Measurements from ENCODE around the gene MYCBP. TPM values are rescaled to one million over a fixed set of nuclear protein-coding genes. Genes with fewer than 3 reads are reported as not detected.

The MYCBP gene
- total RNA-seq, 1 donor from 2014 or later = 21.6 TPM

GRCh38 chr1:38867208-38867607 is 5.9 kb downstream of the MYCBP start:
- H3K27ac ChIP-seq = no peak overlapping the region
- DNase-seq (no peak), ATAC-seq (no peak)
- TF ChIP-seq CTCF (IDR thresholded peaks at IDR 0.05) = no peak
- H3K4me3 ChIP-seq = no peak overlapping the region
- peaks cover 8% of the 10 kb centered on the region for H3K4me1 ChIP-seq
- H3K36me3 ChIP-seq = peaks cover 8% of the 10 kb centered on the region
- H3K27me3 ChIP-seq (ENCODE audit: low read depth) = no peaks in the 10 kb centered on the region
- no peaks in the 10 kb centered on the region for H3K9me3 ChIP-seq
- intact Hi-C loops (cut with DNase I) = no loop called here

GRCh38 chr1:38865112-38865715 is 7.9 kb downstream of the MYCBP start:
- Histone ChIP-seq H3K36me3 (peaks cover 8% of the 10 kb centered on the region), H3K4me1 (peaks cover 19% of the 10 kb centered on the region), H3K27me3 (ENCODE audit: low read depth) (no peaks in the 10 kb centered on the region), H3K27ac (no peak overlapping the region), H3K4me3 (no peak overlapping the region), H3K9me3 (no peaks in the 10 kb centered on the region)
- DNase-seq (no peak), ATAC-seq (peak in 1 of 2 donors; percentile 43)
- TF ChIP-seq CTCF (IDR thresholded peaks at IDR 0.05) = no peak
- intact Hi-C loops (cut with DNase I) = no loop called here

GRCh38 chr1:38860454-38860795 is 12.7 kb downstream of the MYCBP start:
- H3K27ac ChIP-seq = peak overlapping the region; percentile 59
- DNase-seq (no peak), ATAC-seq (no peak)
- no peaks in the 10 kb centered on the region for H3K27me3 ChIP-seq (ENCODE audit: low read depth)
- no peaks in the 10 kb centered on the region for H3K9me3 ChIP-seq
- intact Hi-C loops (cut with DNase I) = no loop called here
- peaks cover 16% of the 10 kb centered on the region for H3K36me3 ChIP-seq
- peak overlapping the region; percentile 81 for H3K4me3 ChIP-seq
- H3K4me1 ChIP-seq = peaks cover 48% of the 10 kb centered on the region
- no peak for TF ChIP-seq CTCF (IDR thresholded peaks at IDR 0.05)

GRCh38 chr1:38859561-38860453 is 13.3 kb downstream of the MYCBP start, which contains the start of gene RRAGC:
TSS of gene RRAGC (minus strand) at chr1:38859772. CDS start at chr1:38859646, 126 bp downstream.
- Histone ChIP-seq H3K9me3 (no peaks in the 10 kb centered on the region), H3K36me3 (peaks cover 22% of the 10 kb centered on the region), H3K4me3 (peak within 1 kb of the TSS; percentile 81), H3K27ac (peak within 1 kb of the TSS; percentile 86), H3K27me3 (ENCODE audit: low read depth) (no peaks in the 10 kb centered on the region), H3K4me1 (peaks cover 48% of the 10 kb centered on the region)
- DNase-seq (peak; percentile 100), ATAC-seq (peak; percentile 98 to 99)
- TF ChIP-seq CTCF (IDR thresholded peaks at IDR 0.05) = no peak
- intact Hi-C loops (cut with DNase I) = no loop called here

GRCh38 chr1:38858833-38859560 is 14.2 kb downstream of the MYCBP start:
- H3K4me1 ChIP-seq = peaks cover 48% of the 10 kb centered on the region
- intact Hi-C loops (cut with DNase I) = no loop called here

More at GRCh38 chr1:38858833-38859560, 14.2 kb downstream of the MYCBP start:
- peaks cover 30% of the 10 kb centered on the region for H3K36me3 ChIP-seq
- H3K4me3 ChIP-seq = peak overlapping the region; percentile 81
- DNase-seq (peak; percentile 85), ATAC-seq (peak; percentile 69 to 78)
- no peaks in the 10 kb centered on the region for H3K27me3 ChIP-seq (ENCODE audit: low read depth)
- no peak for TF ChIP-seq CTCF (IDR thresholded peaks at IDR 0.05)
- H3K9me3 ChIP-seq = no peaks in the 10 kb centered on the region
- H3K27ac ChIP-seq = peak overlapping the region; percentile 86
